GM18520 (cell line): ENCODE data around the gene MCF2L.

Experiments used
- ATAC-seq: cut with Tn5 transposase; IDR thresholded peaks from one replicate; pipeline ENCODE4 v1.9.1; 2021; ENCODE audit not compliant: unreplicated experiment

The MCF2L gene

DNA sequence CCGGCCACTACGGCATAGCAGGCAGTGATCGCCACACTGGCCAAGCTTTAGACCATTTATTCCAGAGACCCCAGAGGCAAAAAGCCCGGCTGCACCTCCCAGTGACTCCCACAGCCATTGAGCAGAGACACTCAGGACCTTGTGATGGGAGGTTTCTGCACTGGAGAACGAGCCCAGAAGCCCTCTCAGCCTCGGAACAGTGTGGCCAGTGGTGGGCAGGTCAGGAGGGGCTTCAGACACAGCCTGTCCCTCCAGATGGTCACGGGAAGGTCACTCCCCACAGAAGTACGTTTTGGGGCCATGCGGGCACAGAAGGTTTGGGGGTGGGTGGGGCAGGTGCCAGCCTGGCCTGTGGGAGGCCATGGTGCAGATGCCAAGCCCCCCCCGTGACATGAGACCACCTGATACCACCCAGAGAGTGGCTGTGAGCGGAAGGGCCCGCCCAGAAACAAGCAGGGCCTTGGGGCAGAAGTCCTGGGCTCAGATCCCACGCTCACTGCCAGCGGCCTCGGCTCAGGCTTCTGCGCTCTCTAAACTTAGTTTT, 153.0 kb downstream of the MCF2L start:
- no peak for ATAC-seq

GRCh38 chr13:113122550-113123225, 153.7 kb downstream of the MCF2L start, which contains the start of gene F10:
TSS of gene F10 (plus strand) at chr13:113122799. CDS start at chr13:113122856, 57 bp downstream.
- ATAC-seq, result no peak

DNA sequence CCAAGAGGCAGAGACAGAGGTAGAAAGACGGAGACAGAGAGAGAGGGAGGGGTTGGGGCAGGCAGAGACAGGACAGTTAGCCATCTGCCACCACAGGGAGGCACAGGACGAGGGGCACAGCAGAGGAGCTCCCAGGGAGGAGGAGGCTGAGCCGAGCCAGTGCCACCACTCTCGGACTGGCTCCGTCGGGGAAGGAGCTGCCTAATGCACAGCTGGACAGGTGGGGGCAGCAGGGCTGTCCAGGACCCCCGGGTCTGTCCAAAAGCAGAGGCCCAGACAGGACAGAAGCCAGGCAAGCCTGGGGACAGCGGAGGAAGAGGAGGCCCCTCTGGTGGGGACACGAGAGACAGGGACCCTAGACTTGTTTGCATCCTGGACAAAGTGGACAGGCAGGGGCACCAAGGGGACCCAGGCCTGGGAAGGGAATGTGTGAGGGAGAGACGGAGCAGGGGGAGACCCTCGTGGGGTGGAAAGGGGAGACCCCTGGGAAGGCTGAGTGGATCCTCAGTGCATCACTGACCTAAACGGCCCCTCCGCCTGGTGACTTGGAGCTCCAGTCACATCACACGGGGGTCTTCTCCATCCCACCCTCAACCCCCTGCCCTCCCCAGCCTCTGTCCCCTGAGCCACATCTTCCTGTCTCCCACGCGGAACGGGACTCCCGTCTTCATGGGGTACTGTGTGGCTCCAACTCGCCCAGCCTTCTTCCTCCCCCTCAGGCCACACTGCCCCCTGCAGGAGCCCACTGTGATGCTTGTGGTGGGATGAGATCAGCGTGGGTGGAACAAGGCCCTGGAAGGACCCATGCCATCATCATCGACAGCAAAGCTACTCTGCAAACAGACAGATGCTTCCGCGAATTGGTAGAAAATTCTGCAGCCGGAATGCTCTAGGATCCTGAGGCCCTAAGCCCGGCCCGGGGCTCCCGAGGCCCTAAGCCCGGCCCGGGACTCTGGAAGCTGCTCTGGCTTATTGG, 154.5 kb downstream of the MCF2L start:
- ATAC-seq, result no peak

DNA sequence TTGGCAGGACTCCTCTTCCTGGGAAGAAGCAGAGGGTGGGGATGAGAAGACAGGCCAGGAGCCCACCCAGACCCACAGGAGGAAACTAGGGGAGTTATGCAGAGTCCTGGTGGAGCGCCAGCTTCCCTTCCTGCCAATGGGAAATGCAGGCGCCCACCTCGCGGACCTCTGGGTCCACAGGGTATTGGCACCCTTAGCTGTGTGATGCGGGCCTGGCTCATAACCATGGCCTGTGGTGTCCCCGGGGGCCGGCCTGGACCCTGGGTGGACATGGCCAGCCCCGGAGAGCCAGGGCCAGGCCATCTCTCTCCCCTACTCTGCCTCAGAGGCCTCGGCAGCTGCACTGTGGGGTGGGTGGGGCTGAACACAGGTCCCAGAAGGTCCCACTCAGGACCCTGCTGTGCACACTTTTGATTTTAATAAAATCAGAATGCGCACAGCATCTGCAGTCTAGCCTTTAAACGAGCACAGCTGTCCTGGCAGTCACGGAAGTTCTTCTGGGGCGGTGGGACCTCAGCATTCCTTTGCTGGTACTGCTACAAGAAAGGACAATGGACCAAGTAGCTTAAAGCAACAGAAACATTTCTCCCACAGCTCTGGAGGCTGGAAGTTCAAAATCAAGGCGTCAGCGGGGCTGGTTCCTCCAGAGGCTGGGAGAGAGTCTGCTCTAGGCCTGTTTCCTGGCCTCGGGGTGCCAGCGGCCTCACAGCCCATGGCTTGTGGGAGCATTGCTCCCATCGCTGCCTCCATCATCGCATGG, 155.4 kb downstream of the MCF2L start:
- no peak for ATAC-seq

DNA sequence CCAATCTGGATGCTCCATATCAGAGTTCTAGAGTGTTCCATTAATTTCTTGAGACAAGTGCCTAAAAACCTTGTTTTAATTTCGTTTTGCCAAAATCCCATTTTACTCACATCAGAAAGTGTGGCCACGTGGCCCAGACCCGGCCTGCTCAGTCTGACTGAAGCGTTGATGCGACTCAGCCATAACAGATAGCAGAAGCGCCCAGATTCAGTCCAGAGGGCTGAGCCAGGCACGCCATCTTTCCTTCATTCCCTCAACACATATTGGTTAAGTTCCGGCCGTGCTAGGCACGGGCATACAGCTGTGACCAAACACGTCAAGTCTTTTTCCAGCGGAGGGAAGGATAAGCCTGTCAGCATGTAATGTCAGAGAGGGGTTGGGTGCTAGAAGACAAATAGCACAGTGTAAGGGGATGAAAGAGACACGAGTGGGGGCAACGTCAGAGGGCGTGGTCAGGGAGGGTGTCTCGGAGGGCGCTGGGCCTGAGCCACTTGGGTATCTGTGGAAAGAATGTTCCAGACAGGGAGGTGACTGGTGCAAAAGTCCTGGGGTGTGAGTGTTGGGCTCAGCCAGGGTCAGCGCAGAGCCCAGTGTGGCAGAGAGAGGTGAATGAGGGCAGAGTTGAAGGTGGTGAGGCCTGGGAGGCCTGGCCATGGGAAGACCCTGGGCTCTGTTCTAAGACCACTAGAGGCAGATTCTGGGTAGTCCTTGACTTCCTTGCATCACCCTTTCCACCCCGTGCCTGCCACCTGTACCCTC, 156.7 kb downstream of the MCF2L start:
- no peak for ATAC-seq

- ATAC-seq, result no peak
These were observed 157.5 kb downstream of the MCF2L start for GRCh38 chr13:113126265-113127150.

- no peak for ATAC-seq
These were observed 160.5 kb downstream of the MCF2L start for GRCh38 chr13:113129480-113129879.

DNA sequence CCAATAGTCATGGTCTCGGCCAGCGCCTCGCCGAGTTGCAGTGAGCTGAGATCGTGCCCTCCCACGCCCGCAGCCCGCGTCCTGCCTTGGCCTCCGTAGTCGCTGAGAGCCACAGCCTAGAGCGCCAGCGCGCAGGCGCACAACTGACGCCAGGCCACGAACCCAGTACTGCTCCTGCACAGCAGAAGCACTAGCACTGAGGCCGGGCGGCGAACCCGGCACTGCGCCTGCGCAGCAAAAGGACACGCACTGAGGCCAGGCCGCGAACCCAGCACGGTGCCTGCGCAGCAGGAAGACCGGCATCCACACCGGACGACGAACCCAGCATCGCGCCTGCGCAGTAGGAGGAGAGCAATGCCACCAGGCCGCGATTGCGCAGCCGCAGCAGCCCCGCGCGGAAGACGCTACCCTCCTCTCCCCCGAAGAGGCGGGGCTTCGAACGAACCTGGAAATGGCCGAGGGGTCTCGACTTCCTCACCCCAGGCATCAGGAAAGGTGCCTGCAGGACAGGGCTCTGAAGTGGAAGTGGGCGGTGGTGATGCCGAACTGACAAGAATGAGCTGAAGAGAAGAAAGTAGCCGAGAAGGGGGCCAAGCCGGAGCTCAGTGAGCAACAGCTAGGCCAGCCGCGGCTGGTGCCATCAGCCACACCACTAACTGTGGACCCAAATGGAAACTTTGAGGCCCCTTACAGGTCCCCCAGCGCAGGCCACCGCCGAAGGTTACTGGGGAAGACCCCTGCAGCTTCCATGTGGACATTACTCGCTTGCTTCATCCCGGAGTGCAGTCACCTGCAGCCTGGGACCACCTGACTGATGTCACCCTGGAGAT, 161.1 kb downstream of the MCF2L start:
- no peak for ATAC-seq

GRCh38 chr13:113135281-113135760, 166.3 kb downstream of the MCF2L start:
- no peak for ATAC-seq

DNA sequence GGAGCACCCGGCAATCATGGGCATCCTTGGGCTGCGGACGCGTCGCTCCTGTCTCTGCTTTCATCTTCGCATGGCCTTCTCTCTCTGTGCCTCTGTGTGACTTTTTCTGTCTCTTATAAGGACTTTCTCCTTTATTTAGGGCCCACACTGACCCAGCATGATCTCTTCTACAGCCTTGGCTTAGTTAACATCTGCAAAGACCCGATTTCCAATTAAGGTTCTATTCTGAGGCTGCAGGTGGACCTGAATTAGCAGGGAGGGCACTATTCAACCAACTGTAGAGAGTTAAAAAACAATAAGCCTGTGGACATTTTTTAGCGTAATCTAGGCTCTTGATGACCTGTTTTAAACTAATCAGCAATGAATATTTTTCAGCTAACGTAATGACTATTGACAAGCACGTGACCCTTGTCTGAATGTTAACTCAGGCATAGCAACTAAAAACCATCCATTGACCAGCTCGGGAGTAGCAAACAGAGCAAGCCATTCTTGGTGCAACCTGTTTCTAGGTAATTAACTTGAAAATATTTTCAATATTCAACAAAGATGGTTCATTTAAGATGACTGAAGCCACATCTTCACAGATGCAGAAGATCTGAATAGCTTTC, 168.8 kb downstream of the MCF2L start:
- no peak for ATAC-seq

- ATAC-seq, result no peak
These were observed 170.0 kb downstream of the MCF2L start for GRCh38 chr13:113138792-113139551.

GRCh38 chr13:113139577-113139976, 170.6 kb downstream of the MCF2L start:
- no peak for ATAC-seq

GRCh38 chr13:113140677-113141600, 171.9 kb downstream of the MCF2L start:
- ATAC-seq, result no peak

- ATAC-seq, result no peak
These were observed 172.6 kb downstream of the MCF2L start for GRCh38 chr13:113141601-113141970.

GRCh38 chr13:113142876-113143275, 173.9 kb downstream of the MCF2L start:
- ATAC-seq, result no peak
